ENCODE measurements around the gene TRIO. TPM values are rescaled to one million over a fixed set of nuclear protein-coding genes. Genes with fewer than 3 reads are reported as not detected.

The TRIO gene
- total RNA-seq, 1 donor from 2014 or later, result 200 TPM

DNA sequence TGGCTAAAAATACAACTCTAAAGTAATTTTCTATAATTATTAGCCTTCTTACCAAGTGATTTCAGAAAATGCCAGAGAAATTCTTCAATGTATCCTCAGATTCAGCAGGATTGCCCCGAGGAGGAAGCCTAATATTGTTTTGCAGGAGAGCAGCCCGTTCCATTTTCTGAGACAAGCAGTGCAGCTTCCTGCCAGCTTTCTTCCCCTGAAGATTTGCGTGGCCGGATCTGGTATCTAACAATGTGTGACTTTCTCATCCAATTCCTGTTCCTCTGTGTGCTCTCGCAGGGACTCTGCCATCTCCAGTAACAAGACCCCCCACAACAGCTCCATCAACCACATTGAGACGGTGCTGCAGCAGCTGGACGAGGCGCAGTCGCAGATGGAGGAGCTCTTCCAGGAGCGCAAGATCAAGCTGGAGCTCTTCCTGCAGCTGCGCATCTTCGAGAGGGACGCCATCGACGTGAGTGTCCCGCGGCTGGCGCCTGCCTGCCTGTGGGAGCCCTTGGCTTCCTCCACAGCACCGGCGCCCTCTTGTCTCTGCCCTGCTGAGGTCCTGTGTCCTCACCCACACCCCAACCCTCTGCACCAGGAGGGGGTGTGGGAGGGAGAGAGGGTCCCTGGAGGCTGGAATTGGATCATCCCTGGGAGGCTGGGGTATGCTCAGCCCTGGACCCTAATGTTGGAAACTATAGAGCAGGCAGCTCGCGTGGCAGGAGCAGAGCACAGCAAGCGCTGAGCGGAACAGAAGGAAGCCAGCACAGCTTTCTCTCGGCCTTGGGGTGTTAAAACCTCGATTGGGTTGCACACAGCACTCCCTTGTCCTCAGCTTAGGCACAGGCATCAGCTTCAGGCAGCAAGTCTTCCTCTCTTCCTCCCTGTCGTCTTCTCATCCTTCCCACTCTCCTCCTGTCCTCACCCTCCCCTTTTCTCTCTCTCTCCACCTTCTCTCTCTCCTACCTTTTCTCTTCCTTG is 216.2 kb downstream of the TRIO start:
- DNase-seq (ENCODE audit: low spot score), result no peak
- Mint-ChIP-seq H3K27me3 (ENCODE audit: low read depth) (no peaks in the 10 kb centered on the region), H3K4me3 (ENCODE audit: unreplicated experiment) (no peak overlapping the region), H3K4me1 (ENCODE audit: low read depth) (peaks cover 32% of the 10 kb centered on the region), H3K27ac (ENCODE audit: unreplicated experiment) (peak overlapping the region; percentile 59), H3K36me3 (ENCODE audit: low read depth) (peaks cover 35% of the 10 kb centered on the region), H3K9me3 (ENCODE audit: low read depth) (no peaks in the 10 kb centered on the region)
- TF ChIP-seq, protein P1, sequence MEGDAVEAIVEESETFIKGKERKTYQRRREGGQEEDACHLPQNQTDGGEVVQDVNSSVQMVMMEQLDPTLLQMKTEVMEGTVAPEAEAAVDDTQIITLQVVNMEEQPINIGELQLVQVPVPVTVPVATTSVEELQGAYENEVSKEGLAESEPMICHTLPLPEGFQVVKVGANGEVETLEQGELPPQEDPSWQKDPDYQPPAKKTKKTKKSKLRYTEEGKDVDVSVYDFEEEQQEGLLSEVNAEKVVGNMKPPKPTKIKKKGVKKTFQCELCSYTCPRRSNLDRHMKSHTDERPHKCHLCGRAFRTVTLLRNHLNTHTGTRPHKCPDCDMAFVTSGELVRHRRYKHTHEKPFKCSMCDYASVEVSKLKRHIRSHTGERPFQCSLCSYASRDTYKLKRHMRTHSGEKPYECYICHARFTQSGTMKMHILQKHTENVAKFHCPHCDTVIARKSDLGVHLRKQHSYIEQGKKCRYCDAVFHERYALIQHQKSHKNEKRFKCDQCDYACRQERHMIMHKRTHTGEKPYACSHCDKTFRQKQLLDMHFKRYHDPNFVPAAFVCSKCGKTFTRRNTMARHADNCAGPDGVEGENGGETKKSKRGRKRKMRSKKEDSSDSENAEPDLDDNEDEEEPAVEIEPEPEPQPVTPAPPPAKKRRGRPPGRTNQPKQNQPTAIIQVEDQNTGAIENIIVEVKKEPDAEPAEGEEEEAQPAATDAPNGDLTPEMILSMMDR (IDR thresholded peaks at IDR 0.05), result no peak

DNA sequence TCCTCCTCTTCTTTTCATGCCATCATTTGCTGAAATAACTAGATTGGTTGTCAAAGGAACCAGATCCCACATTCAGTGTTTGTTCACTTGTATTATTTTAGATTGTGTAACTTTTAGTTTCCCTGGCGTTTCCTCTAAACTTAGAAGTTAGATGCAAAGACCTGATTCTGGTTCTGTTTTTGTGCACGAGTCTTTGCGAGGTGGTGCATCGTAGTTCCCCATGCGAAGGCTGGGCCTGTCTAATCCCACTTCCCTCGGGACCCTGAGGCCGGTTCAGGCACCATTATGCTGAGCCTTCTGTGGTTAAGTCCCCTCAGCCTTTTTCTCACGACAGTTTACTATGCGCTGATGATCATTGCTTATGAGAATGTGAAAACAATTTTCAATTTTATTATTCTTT is 219.3 kb downstream of the TRIO start:
- H3K36me3 Mint-ChIP-seq (ENCODE audit: low read depth), result peaks cover 52% of the 10 kb centered on the region
- H3K4me3 Mint-ChIP-seq (ENCODE audit: unreplicated experiment), result no peak overlapping the region
- H3K4me1 Mint-ChIP-seq (ENCODE audit: low read depth), result peaks cover 12% of the 10 kb centered on the region
- H3K27ac Mint-ChIP-seq (ENCODE audit: unreplicated experiment), result peak overlapping the region; percentile 30
- H3K27me3 Mint-ChIP-seq (ENCODE audit: low read depth), result no peaks in the 10 kb centered on the region
- TF ChIP-seq, protein P1 (IDR thresholded peaks at IDR 0.05), result no peak
- no peak for DNase-seq (ENCODE audit: low spot score)
- no peaks in the 10 kb centered on the region for H3K9me3 Mint-ChIP-seq (ENCODE audit: low read depth)

DNA sequence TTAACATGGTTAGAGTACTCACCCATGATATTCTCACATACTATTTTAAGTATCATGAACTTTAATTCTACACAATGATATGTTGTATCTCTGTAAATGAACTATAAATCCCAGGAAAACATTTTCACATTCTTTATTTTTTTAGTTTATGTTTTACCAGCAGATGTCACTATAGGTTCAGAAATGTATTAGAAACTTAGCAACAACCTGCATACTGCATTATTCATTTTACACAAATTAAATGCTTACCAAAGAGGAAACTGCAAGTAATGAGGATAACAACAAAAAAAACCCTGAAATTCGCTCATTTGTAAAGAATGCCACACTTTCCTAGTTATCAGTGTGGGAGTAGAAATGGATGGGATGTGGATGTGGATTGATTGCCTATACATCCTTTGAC is 221.0 kb downstream of the TRIO start:
- Mint-ChIP-seq H3K4me3 (ENCODE audit: unreplicated experiment) (no peak overlapping the region), H3K4me1 (ENCODE audit: low read depth) (peaks cover 10% of the 10 kb centered on the region), H3K27ac (ENCODE audit: unreplicated experiment) (no peak overlapping the region), H3K36me3 (ENCODE audit: low read depth) (peaks cover 59% of the 10 kb centered on the region), H3K27me3 (ENCODE audit: low read depth) (no peaks in the 10 kb centered on the region), H3K9me3 (ENCODE audit: low read depth) (no peaks in the 10 kb centered on the region)
- TF ChIP-seq, protein P1 (IDR thresholded peaks at IDR 0.05), result peak; percentile 69
- no peak for DNase-seq (ENCODE audit: low spot score)

DNA sequence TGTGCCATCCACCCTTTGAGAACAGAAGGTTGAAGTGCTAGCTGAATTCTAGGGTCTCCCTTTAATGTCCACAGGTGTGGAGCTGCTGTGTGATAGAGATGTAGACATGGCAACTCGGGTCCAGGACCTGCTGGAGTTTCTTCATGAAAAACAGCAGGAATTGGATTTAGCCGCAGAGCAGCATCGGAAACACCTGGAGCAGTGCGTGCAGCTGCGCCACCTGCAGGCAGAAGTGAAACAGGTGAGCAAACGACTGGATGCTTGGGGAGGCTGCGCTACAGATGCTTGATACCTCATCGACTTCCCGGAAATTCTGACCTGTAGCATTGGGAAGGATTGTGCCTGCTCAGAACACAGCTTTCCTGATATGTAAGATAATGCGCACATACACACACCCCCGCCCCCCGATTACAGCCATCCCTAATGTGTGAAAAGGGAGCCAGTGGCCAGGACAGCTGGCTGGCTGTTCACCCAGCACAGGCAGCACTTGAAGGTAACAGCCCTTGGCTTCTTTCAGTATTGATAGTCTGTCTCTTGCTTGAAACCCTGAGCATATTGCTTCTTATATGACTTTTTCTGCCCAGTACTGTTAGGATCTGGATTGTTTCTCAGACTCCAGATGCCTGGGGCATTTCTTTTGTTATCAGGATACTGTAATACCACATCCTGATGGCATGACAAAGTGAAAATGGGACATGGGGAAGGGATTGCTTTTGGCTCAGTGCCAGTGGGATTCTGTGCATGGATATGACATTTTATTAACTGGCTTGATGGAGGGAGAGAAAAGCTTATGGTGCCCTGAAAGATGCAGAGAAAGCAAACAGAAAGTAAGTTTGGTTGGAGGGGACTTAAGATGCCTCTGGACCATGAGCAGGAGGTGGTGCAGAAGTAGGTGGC is 221.7 kb downstream of the TRIO start:
- Mint-ChIP-seq H3K27me3 (ENCODE audit: low read depth) (no peaks in the 10 kb centered on the region), H3K4me1 (ENCODE audit: low read depth) (peaks cover 10% of the 10 kb centered on the region), H3K9me3 (ENCODE audit: low read depth) (no peaks in the 10 kb centered on the region), H3K36me3 (ENCODE audit: low read depth) (peaks cover 64% of the 10 kb centered on the region), H3K4me3 (ENCODE audit: unreplicated experiment) (no peak overlapping the region), H3K27ac (ENCODE audit: unreplicated experiment) (peak overlapping the region; percentile 12)
- TF ChIP-seq, protein P1 (IDR thresholded peaks at IDR 0.05), result peak; percentile 71
- no peak for DNase-seq (ENCODE audit: low spot score)

DNA sequence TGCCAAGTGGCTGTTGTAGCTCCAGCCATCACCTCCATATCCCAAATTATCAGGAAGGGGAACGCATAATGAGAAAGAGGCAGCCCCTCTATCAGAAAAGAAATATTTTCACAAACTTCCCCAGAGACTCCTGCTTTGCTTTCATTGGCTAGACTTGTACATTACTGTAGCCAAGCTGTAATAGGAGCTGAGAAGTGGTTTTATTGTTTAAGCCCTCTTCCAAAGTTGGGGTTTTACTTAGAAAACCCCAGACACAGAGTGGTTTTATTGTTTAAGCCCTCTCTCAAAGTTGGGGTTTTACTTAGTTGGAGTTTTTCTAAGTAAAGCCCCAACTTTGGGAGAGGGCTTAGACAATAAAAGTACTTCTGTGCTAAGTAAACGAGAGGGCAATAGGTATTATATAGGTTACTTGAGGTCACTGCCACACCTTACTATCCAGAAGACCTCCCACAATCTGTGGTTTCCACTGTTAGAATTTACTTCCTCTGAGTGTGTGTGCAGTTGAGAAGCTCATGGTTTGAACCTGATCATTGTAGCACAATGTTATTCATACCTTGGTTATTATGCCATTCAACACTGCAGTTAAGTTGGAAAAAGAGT is 222.8 kb downstream of the TRIO start:
- Mint-ChIP-seq H3K4me3 (ENCODE audit: unreplicated experiment) (no peak overlapping the region), H3K27ac (ENCODE audit: unreplicated experiment) (no peak overlapping the region), H3K9me3 (ENCODE audit: low read depth) (no peaks in the 10 kb centered on the region), H3K27me3 (ENCODE audit: low read depth) (no peaks in the 10 kb centered on the region), H3K4me1 (ENCODE audit: low read depth) (peaks cover 10% of the 10 kb centered on the region), H3K36me3 (ENCODE audit: low read depth) (peaks cover 60% of the 10 kb centered on the region)
- TF ChIP-seq, protein P1 (IDR thresholded peaks at IDR 0.05), result no peak
- DNase-seq (ENCODE audit: low spot score), result no peak

All from chondrocyte (in vitro differentiated cells).